Spleen (tissue), 11 donors: Measurements from ENCODE around the gene BCL2L11. TPM values are rescaled to one million over a fixed set of nuclear protein-coding genes. Genes with fewer than 3 reads are reported as not detected.

Experiments
- DNase-seq: peaks from one replicate; pipeline ENCODE4 v3.0.0-alpha.2; 2020
- H3K27ac ChIP-seq, 8 donors: fragments of 200-600 bp; sonication (generic) in 7 of 8; 1 replicate in 4 of 8; 2 replicates in 4 of 8; pipeline versions ENCODE4 v1.5.0 to v1.8.0; 2016 to 2021; ENCODE audit warnings: inconsistent platforms in 4 of 8, mild to moderate bottlenecking in 4 of 8, moderate library complexity in 1 of 8
- H3K27me3 ChIP-seq, 7 donors: fragments of 200-600 bp; sonication (generic) in 6 of 7; replicated peaks in 1 of 7; 1 replicate in 4 of 7; 2 replicates in 3 of 7; pipeline versions ENCODE4 v1.5.0 to v1.8.0; 2016 to 2021; ENCODE audit warnings: inconsistent platforms in 3 of 7, mild to moderate bottlenecking in 1 of 7
- H3K36me3 ChIP-seq, 6 donors: fragments of 200-600 bp; sonication (generic) in 5 of 6; 1 replicate in 4 of 6; 2 replicates in 2 of 6; pipeline versions ENCODE4 v1.5.0 to v1.8.0; 2016 to 2021; ENCODE audit warnings: inconsistent platforms in 2 of 6
- H3K4me1 ChIP-seq, 6 donors: fragments of 200-600 bp; sonication (generic) in 5 of 6; 1 replicate in 3 of 6; 2 replicates in 3 of 6; pipeline versions ENCODE4 v1.5.0 to v1.8.0; 2016 to 2021; ENCODE audit warnings: inconsistent platforms in 3 of 6
- H3K4me3 ChIP-seq, 8 donors: fragments of 200-600 bp; sonication (generic) in 7 of 8; 1 replicate in 4 of 8; 2 replicates in 4 of 8; pipeline versions ENCODE4 v1.5.0 to v1.8.0; 2016 to 2021; ENCODE audit warnings: inconsistent platforms in 4 of 8, mild to moderate bottlenecking in 4 of 8, moderate library complexity in 2 of 8
- H3K9me3 ChIP-seq, 8 donors: fragments of 200-600 bp; sonication (generic) in 7 of 8; 1 replicate in 4 of 8; 2 replicates in 4 of 8; pipeline versions ENCODE4 v1.5.0 to v1.8.0; 2016 to 2021; ENCODE audit warnings: inconsistent platforms in 4 of 8
- POLR2A ChIP-seq, 3 donors: fragments of 450-650 bp; IDR thresholded peaks; one replicate each; pipeline ENCODE4 v1.5.1; 2017; ENCODE audit warnings: antibody characterized with exemption in 3 of 3, mild to moderate bottlenecking in 1 of 3
- POLR2AphosphoS5 ChIP-seq, 3 donors: sonication (generic); formaldehyde crosslinking; IDR thresholded peaks; one replicate each; pipeline ENCODE4 v1.5.1; 2017; ENCODE audit warnings: antibody characterized with exemption in 3 of 3
- WGBS, 5 donors: extraction: QIAGEN DNeasy Blood & Tissue Kit in 3 of 5; methylation state at CpG; one replicate each; pipeline versions ENCODE4 v1.1.5 to v1.1.7; 2013 to 2018; 5-methylcytosine and 5-hydroxymethylcytosine counted together
- intact Hi-C: fragments of 100-400 bp; cut with DNase I; formaldehyde crosslinking; loops from one replicate; pipeline ENCODE4 v1.15.0; 2023; ENCODE audit warnings: low total_unique reads
- polyA plus RNA-seq, 3 donors: library from polyadenylated mRNA; stranded (reverse); fragments of 200-250 nt; gene quantifications; one replicate each; pipeline ENCODE4 v1.2.1, GENCODE V29; 2013
- total RNA-seq, 7 donors: library from RNA; depleted of rRNA in 3 of 7; stranded (reverse); fragments of >200 nt in 3 of 7; fragmentation: NEBNext Ultra II Directional in 4 of 7; extraction: Animal tissue kit (Norgen Biotek cat#: 25700) in 4 of 7; gene quantifications; one replicate each; pipeline versions ENCODE4 v1.1.0 to v1.2.1, GENCODE V29; 2016 to 2021
- TF ChIP-seq, protein P1 (sequence below), 11 experiments: fragments of 200-600 bp in 7 of 11; fragments of 450-650 bp in 4 of 11; sonication (generic) in 4 of 11; IDR thresholded peaks in 8 of 11; conservative IDR thresholded peaks in 3 of 11; 1 replicate in 7 of 11; 2 replicates in 4 of 11; pipeline versions ENCODE4 v1.4.0 to v1.8.0; 2016 to 2021; ENCODE audit warnings: antibody characterized with exemption in 11 of 11, inconsistent platforms in 4 of 11, mild to moderate bottlenecking in 1 of 11
- donor health status: healthy with polysubstance abuse.
- donor health status: DM: no; HTN: no; CAD: no; lungs with moderate emphysema.
- donor health status: DM: no; HTN: no; CAD: no.
- donor health status: Bipolar disorder and iron deficiency.
- donor health status: healthy.
- donor health status: DM: no; HTN: no; CAD: no.
- donor health status: DM: yes; HTN: yes; CAD: no.

Gene BCL2L11
- total and polyA plus RNA-seq, 10 donors, result 4.6 to 95.2 (median 38.4) TPM

DNA sequence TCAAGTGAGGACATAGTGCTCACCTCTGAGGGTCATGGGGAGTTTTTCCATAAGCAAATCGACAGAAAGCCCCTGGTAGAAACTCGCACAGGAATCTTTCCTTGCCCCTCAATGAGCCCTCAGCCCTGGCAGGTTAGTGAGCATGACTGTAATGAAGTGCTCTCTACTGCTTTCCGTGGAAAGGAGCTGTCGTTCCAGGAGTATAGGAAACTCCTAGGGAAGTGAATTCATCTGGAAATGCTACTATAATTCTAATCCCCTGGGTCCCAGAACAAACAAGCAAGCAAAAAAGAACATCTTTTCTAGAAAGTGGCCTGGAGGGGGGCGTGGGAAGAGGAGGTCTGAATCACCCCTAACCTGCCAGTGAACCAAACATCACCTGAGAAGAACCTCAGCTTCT lies 18.1 kb downstream of the BCL2L11 start:
- Histone ChIP-seq H3K27ac (no peak overlapping the region), H3K36me3 (peaks cover 0 to 77% (median 5%) of the 10 kb centered on the region in 6 donors), H3K4me1 (peaks cover 0 to 39% (median 5%) of the 10 kb centered on the region in 6 donors), H3K27me3 (no peaks in the 10 kb centered on the region), H3K4me3 (no peak overlapping the region), H3K9me3 (peaks cover 0 to 3% (median 0%) of the 10 kb centered on the region in 8 donors)
- TF ChIP-seq, protein P1, sequence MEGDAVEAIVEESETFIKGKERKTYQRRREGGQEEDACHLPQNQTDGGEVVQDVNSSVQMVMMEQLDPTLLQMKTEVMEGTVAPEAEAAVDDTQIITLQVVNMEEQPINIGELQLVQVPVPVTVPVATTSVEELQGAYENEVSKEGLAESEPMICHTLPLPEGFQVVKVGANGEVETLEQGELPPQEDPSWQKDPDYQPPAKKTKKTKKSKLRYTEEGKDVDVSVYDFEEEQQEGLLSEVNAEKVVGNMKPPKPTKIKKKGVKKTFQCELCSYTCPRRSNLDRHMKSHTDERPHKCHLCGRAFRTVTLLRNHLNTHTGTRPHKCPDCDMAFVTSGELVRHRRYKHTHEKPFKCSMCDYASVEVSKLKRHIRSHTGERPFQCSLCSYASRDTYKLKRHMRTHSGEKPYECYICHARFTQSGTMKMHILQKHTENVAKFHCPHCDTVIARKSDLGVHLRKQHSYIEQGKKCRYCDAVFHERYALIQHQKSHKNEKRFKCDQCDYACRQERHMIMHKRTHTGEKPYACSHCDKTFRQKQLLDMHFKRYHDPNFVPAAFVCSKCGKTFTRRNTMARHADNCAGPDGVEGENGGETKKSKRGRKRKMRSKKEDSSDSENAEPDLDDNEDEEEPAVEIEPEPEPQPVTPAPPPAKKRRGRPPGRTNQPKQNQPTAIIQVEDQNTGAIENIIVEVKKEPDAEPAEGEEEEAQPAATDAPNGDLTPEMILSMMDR (IDR thresholded peaks at IDR 0.05 in 8 of 11, conservative IDR thresholded peaks at IDR 0.05 in 3 of 11), result no peak
- TF ChIP-seq POLR2AphosphoS5 (IDR thresholded peaks at IDR 0.05), result no peak
- no peak for TF ChIP-seq POLR2A (IDR thresholded peaks at IDR 0.05)
- DNase-seq, result no peak
- 84 to 95% (median 87%) methylated on average over 5 of the region's 5 CpGs for WGBS, 5 donors
- intact Hi-C loops, result no loop called here

DNA sequence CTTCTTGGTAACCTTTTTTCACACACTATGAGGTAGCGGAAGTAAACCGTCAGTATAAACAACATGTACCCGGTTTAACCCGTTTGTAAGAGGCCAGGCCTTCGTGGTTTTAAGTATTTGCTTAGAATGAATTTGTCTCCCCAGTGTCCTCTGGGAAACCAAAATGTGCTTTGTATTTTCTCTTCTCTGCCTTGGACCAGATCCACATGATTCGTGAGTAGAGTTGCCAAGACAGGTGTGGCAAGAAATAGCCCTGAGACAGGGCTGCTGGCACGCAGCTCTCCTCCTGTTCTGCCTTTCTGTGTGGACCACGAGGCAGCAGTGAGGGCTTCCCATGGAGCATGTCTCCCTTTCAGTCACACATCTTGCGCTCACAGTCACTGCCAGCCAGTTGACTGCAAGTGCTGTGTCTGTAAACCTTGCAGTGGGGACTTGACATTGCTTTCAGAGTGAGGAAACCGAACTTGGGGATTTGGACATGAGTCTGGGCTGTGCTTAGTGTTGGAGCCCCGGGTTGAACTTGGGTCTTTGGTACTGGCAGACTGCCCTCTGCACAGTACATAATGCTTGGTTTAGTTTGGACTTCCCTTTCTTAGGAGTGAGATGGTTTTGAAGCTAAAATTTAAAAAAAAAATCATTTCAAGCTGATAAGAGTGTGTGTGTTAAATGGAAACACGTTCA lies 19.1 kb downstream of the BCL2L11 start:
- 80 to 87% (median 84%) methylated on average over 12 of the region's 12 CpGs for WGBS, 5 donors
- H3K27ac ChIP-seq, result no peak overlapping the region
- no peak for DNase-seq
- peaks cover 0 to 3% (median 0%) of the 10 kb centered on the region in 8 donors for H3K9me3 ChIP-seq
- peaks cover 0 to 29% (median 0%) of the 10 kb centered on the region in 6 donors for H3K4me1 ChIP-seq
- H3K27me3 ChIP-seq, result no peaks in the 10 kb centered on the region
- peak in 1 of 3 donors; percentile 23 for TF ChIP-seq POLR2AphosphoS5 (IDR thresholded peaks at IDR 0.05)
- TF ChIP-seq POLR2A (IDR thresholded peaks at IDR 0.05), result no peak
- TF ChIP-seq, protein P1 (IDR thresholded peaks at IDR 0.05 in 8 of 11, conservative IDR thresholded peaks at IDR 0.05 in 3 of 11), result no peak
- no peak overlapping the region for H3K4me3 ChIP-seq
- H3K36me3 ChIP-seq, result peaks cover 0 to 86% (median 5%) of the 10 kb centered on the region in 6 donors
- intact Hi-C loops, result no loop called here

DNA sequence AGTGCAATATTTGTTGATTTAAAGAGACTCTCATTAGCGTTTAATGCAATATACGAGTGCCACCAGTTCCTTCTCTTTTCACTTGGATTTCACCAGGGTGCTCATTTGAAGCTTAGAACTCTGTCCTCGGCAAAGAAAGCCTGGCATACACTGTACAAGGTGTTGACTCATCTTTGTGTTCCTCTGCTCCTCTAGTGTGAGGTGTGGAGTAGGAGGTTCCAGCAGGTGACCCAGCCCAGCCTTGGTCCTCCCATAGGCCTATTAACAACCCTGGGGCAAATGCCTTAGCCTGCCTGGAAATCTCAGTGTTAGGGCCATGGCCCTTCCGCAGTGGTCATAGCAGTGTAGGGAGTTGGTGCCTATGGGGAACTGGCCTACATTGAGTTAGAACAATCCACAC lies 20.1 kb downstream of the BCL2L11 start:
- H3K36me3 ChIP-seq, result peaks cover 0 to 87% (median 5%) of the 10 kb centered on the region in 6 donors

DNA sequence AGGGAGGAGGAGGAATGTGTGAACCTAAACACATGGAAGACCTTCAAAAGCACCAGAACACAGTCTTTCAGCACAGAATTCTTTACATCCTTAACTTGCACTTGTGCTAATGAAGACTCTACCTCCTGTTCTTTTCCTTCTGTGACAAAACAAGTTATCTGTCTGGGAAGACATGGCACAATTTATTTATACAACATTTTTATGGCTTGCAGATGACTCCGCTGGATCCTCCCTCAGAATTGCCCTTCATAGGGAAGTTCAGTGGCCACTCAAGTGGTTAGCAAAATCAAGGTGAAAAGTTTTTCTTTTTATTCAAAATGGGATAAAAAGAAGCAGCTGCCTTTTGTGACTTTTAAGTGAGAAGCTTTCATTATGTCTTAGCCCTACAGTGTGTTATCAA lies 21.4 kb downstream of the BCL2L11 start:
- TF ChIP-seq POLR2A (IDR thresholded peaks at IDR 0.05) (no peak), POLR2AphosphoS5 (IDR thresholded peaks at IDR 0.05) (no peak)
- TF ChIP-seq, protein P1 (IDR thresholded peaks at IDR 0.05 in 8 of 11, conservative IDR thresholded peaks at IDR 0.05 in 3 of 11), result no peak
- Histone ChIP-seq H3K27me3 (no peaks in the 10 kb centered on the region), H3K4me3 (no peak overlapping the region), H3K27ac (no peak overlapping the region), H3K36me3 (peaks cover 0 to 74% (median 5%) of the 10 kb centered on the region in 6 donors), H3K9me3 (peaks cover 0 to 3% (median 0%) of the 10 kb centered on the region in 8 donors), H3K4me1 (peaks cover 0 to 14% (median 0%) of the 10 kb centered on the region in 6 donors)
- intact Hi-C loops, result no loop called here
- DNase-seq, result no peak
- 93 to 100% (median 95%) methylated on average over 1 of the region's 1 CpG for whole genome bisulfite sequencing, 5 donors

More for the DNA sequence above, 20.1 kb downstream of the BCL2L11 start:
- intact Hi-C loops, result no loop called here
- TF ChIP-seq POLR2AphosphoS5 (IDR thresholded peaks at IDR 0.05), result no peak
- TF ChIP-seq POLR2A (IDR thresholded peaks at IDR 0.05), result no peak
- TF ChIP-seq, protein P1 (IDR thresholded peaks at IDR 0.05 in 8 of 11, conservative IDR thresholded peaks at IDR 0.05 in 3 of 11), result no peak
- peaks cover 0 to 3% (median 0%) of the 10 kb centered on the region in 8 donors for H3K9me3 ChIP-seq
- no peak for DNase-seq
- H3K4me1 ChIP-seq, result peaks cover 0 to 19% (median 0%) of the 10 kb centered on the region in 6 donors
- no peak overlapping the region for H3K4me3 ChIP-seq
- H3K27me3 ChIP-seq, result no peaks in the 10 kb centered on the region
- H3K27ac ChIP-seq, result no peak overlapping the region
- WGBS, 5 donors, result 95 to 98% (median 96%) methylated on average over 4 of the region's 4 CpGs
